Vagina (tissue), 2 donors: ENCODE data around the gene GNG4.

Experiments used
- POLR2A ChIP-seq, 2 donors: fragments of 450-650 bp; IDR thresholded peaks; one replicate each; pipeline ENCODE4 v1.6.1; 2017; ENCODE audit warnings: antibody characterized with exemption in 2 of 2, mild to moderate bottlenecking in 2 of 2, moderate library complexity in 2 of 2
- POLR2AphosphoS5 ChIP-seq, 2 donors: sonication (generic); formaldehyde crosslinking; IDR thresholded peaks; one replicate each; pipeline ENCODE4 v1.9.0; 2017; ENCODE audit warnings: antibody characterized with exemption in 2 of 2, mild to moderate bottlenecking in 2 of 2, low read depth in 1 of 2; ENCODE audit not compliant: insufficient read depth in 1 of 2
- TF ChIP-seq, protein P1 (sequence below), 3 experiments: fragments of 450-650 bp in 2 of 3; fragments of 200-600 bp in 1 of 3; sonication (generic) in 1 of 3; IDR thresholded peaks; one replicate each; pipeline ENCODE4 v1.5.1; 2017 to 2019; ENCODE audit warnings: antibody characterized with exemption in 3 of 3, mild to moderate bottlenecking in 2 of 3, moderate library complexity in 2 of 3

DNA sequence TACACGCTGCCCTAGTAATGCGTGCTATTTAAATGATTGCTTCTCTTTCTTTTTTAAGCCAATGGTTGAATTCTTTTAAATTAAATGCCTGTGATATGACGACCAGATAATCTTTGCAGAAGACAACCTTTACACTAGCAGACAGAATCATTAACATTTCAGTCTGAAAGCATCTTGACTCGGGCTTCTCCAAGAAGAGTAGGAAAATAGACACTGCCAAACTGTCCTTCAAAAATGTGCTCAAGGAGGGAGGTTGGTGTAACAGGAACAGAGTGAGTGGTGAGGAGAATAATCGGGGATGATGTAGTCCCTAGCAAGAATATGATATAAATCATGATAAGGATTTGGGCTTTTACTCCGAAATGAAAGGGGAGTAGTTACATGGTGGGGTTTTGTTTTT is 138.8 kb downstream of the GNG4 start:
- TF ChIP-seq, protein P1, sequence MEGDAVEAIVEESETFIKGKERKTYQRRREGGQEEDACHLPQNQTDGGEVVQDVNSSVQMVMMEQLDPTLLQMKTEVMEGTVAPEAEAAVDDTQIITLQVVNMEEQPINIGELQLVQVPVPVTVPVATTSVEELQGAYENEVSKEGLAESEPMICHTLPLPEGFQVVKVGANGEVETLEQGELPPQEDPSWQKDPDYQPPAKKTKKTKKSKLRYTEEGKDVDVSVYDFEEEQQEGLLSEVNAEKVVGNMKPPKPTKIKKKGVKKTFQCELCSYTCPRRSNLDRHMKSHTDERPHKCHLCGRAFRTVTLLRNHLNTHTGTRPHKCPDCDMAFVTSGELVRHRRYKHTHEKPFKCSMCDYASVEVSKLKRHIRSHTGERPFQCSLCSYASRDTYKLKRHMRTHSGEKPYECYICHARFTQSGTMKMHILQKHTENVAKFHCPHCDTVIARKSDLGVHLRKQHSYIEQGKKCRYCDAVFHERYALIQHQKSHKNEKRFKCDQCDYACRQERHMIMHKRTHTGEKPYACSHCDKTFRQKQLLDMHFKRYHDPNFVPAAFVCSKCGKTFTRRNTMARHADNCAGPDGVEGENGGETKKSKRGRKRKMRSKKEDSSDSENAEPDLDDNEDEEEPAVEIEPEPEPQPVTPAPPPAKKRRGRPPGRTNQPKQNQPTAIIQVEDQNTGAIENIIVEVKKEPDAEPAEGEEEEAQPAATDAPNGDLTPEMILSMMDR (IDR thresholded peaks at IDR 0.05), result no peak
- TF ChIP-seq POLR2A (IDR thresholded peaks at IDR 0.05), result no peak
- no peak for TF ChIP-seq POLR2AphosphoS5 (IDR thresholded peaks at IDR 0.05; ENCODE audit: insufficient read depth in 1 of 2, low read depth in 1 of 2)
